Fibroblast of the aortic adventitia (primary cell): ENCODE measurements around the gene RDH14. TPM values are rescaled to one million over a fixed set of nuclear protein-coding genes. Genes with fewer than 3 reads are reported as not detected.
A peak's percentile ranks its signal among the peaks of the same experiment; 100 is the strongest.

ENCODE experiments used
- DNase-seq: peaks from one replicate; pipeline ENCODE4 v3.0.0-alpha.2; 2010; ENCODE audit warnings: low read depth
- H3K4me3 ChIP-seq: 2 replicates; pipeline ENCODE4 v1.5.1; 2011; ENCODE audit warnings: low read depth, mild to moderate bottlenecking, control low read depth, low read length, moderate library complexity
- small RNA-seq: library from RNA; depleted of rRNA; stranded (forward); fragments of <200 nt; gene quantifications from one replicate; pipeline ENCODE3, GENCODE V24; 2012
- total RNA-seq: library from RNA; depleted of rRNA; stranded (reverse); fragments of >200 nt; gene quantifications from 2 replicates; pipeline ENCODE4 v1.2.3, GENCODE V29; 2012; ENCODE audit warnings: low replicate concordance
- TF ChIP-seq, protein P1 (sequence below): IDR thresholded peaks from 2 replicates; pipeline ENCODE4 v1.5.1; 2011; ENCODE audit warnings: mild to moderate bottlenecking, low read length, control low read depth, inconsistent platforms; ENCODE audit not compliant: insufficient read depth

Gene RDH14
- total RNA-seq, 1 donor, result 40.5 TPM

DNA sequence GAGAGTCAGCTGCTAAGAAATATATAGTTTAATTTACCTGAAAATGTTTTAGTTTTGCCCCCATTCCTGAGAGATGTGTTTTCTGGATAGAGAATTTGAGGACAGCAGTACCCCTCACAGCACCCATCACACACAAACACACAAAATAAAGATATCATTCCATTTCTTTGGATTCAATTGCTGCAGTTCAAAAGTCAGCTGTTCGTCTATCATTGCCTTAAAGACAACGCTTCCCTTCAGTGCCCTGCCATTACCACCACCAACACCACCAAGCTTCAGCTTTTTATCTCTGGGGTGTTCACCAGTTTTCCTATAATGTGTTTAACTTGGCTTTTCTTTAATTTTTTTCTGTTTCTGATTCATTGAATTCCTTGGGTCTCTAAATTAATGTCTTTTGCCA, 49.7 kb downstream of the RDH14 start:
- DNase-seq, result no peak
- H3K4me3 ChIP-seq, result no peak overlapping the region
- TF ChIP-seq, protein P1, sequence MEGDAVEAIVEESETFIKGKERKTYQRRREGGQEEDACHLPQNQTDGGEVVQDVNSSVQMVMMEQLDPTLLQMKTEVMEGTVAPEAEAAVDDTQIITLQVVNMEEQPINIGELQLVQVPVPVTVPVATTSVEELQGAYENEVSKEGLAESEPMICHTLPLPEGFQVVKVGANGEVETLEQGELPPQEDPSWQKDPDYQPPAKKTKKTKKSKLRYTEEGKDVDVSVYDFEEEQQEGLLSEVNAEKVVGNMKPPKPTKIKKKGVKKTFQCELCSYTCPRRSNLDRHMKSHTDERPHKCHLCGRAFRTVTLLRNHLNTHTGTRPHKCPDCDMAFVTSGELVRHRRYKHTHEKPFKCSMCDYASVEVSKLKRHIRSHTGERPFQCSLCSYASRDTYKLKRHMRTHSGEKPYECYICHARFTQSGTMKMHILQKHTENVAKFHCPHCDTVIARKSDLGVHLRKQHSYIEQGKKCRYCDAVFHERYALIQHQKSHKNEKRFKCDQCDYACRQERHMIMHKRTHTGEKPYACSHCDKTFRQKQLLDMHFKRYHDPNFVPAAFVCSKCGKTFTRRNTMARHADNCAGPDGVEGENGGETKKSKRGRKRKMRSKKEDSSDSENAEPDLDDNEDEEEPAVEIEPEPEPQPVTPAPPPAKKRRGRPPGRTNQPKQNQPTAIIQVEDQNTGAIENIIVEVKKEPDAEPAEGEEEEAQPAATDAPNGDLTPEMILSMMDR, result no peak

DNA sequence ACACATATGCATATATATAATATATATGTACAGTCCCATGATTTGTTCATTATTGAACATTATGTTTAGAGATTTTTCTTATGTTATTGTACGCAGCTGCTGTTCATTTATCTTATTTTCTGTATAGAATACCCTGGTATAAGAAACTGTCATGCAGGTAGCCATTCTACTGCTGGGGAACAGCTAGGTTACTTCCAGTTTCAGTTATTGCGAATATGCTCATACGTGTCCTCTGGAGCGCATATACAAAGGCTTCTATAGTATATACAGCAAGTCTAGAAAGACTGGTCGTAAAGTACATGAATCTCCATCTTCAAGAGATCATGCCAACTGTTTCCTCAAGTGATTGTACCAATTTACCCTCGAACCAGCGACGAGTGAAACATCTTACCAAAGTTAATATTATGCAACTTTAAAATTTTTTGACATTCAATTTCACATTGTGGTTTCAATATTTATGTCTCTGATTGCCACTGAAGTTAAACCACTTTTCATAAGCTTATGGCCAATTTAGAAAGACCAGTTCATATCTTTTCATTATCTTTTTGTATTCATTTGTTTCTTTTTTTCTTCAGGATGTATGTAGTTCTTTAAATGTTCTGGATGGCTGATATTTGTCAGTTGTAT, 53.5 kb downstream of the RDH14 start:
- no peak for DNase-seq
- TF ChIP-seq, protein P1, result no peak
- H3K4me3 ChIP-seq, result no peak overlapping the region

DNA sequence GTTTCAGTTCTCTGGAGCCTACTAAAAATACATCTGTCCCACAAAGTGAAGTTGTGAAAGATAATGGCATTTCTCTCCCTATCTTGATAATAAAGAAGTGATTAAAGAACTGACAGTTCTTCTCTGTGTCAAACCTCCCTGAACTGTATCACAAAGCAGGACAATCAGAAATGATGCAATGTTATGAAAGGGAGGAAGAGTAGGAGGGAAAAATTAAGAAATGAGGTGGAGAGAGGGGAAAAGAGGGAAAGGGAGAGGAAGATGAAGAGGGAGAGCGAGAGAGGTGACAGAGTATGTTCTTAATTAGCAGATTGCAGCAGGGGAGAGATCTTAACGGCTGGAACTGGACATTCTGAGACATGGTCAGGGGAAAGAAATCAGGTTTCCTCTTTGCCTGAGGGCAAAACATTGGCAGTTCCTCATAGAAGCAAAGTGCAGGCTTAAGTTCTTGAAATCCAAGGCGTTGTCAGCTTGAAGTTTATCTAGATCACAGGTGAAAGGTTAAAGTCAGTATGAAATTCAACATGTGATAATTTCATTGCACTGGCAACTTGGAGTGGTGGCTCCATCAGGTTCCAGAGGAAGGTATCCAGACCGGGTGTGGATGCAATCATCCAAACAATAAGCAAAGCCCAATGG, 54.6 kb downstream of the RDH14 start:
- TF ChIP-seq, protein P1, result no peak
- no peak overlapping the region for H3K4me3 ChIP-seq
- DNase-seq, result peak; percentile 39

Small RNAs within 50 kb of the gene (small RNA-seq; reads per million reads assigned to genes)
- gene RNU6-1215P, result not detected

Other genes starting within 250 kb of the RDH14 start
- not detected in 2 replicates for gene NT5C1B, start 28.9 kb upstream of the RDH14 start, total RNA-seq